C1 segment of cervical spinal cord (tissue), 14 donors: ENCODE measurements around the gene SAMD5.
A peak's percentile ranks its signal among the peaks of the same experiment; 100 is the strongest.

Source experiments
- DNase-seq, 14 donors: peaks; one replicate each; lab custom pipeline; 2025; lab: John Stamatoyannopoulos, UW

Gene SAMD5

DNA sequence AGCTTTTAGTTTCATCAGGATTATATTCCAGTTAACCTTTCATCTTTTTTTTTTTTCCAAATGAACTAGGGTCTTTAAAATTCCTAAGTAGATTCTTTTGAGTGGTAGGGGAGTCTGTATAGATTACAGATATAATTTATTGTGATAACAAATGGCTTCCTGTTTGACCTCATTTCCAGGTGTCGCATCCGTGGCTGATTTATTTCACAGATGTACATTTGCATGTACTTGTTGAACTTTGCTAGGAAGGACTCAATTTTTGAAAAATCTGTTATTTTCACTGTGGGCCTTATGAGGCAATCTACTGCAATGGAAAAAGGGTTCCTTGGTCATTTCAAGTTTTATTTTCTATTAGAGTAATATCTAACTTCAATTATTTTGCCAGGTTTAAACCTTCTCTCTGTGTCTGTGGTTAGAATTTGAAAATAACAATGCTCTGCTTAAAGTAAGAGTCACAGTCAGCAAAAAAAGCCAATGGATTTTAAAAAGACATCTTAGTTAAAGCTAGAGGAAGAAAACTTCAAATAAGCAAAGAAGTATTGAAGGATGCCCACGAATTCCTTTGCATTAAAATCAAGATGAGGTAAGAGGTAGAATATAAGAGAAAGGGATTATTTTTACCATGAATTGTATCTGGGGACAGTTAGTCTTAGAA, 57.9 kb downstream of the SAMD5 start:
- no peak for DNase-seq

DNA sequence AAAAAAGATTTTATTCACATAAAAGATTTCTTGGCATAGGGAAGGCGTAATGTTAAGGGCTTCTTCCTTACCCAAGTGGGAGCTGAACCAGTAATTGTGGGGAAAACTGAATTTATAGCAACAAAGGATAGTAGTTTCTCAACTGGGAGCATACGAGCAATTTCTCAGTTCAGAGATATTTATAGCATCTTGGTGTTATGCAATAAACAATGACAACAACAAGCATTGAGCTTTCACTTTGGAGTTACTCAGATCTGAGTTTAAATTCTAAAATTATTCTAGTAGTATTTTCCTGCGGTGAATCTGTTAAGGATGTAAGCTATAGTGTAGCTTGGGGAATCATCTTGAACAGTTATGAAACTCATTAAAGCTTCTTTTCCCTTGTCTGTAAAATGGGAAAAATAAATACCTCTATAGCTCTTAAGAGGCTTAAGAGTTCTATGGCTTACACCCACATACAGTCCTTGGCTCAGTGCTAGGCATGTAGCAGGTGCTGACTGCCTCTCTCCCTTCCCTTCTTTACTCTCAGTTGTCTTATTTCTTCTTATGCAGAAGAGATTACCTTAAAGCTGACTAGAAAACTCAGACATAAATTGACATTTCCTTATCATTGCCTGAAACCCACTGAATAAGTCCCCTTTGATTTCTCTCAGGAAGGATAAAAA, 58.8 kb downstream of the SAMD5 start:
- DNase-seq = no peak

DNA sequence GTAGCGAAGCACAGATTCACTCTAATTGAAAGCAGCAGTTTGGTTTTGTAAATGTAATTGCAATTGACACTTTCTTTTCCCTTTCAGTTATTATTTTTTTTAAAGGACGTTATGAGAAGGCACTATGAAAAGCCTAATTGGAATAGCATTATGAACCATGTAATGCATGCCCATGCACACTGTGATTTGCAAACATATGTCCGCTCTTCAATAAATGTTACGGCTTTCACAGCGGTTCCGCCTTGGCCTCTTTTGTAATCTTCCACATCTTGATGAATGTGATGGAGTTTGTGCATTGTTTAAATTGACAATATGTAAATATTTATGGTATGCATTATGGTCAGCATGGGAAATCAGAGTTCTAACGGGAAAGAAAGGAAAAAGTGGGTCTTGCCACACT, 61.3 kb downstream of the SAMD5 start:
- no peak for DNase-seq

DNA sequence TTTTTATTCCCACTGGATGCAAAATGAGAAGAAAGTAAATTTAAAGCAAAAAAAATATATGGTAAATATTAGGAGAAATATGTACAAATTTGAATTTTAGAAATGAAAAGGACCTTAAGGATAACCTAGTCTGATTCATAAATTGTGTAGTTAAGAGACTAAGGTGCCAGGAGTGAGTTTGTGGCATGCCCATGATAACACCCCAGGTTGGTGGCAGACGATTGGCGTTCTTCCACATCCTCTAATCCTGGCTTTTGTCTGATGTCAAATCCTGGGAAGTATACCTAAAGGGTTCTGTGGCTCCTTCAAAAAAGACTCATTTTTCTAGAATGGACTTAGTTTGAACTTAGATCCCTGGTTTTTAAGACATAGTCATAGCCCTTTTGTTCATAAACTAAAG, 62.2 kb downstream of the SAMD5 start:
- DNase-seq = no peak

DNA sequence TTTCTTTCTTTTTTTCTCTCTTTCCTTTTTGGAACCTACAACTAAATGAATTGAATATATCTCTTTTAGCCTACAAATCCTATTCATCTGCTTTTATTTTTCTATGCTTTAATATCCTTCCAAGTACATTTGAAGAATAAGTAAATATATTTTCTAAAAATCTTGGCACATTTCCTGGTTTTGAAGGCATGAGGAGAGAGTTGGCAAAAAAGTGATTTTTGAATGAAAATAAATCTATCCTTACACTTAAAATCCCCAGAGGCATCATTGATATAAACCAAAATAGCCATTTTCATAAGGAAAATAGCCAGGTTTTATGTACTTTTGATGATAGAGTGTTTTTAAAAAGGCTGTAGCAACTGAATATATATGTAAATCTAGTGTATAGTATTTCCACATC, 69.0 kb downstream of the SAMD5 start:
- DNase-seq = no peak

DNA sequence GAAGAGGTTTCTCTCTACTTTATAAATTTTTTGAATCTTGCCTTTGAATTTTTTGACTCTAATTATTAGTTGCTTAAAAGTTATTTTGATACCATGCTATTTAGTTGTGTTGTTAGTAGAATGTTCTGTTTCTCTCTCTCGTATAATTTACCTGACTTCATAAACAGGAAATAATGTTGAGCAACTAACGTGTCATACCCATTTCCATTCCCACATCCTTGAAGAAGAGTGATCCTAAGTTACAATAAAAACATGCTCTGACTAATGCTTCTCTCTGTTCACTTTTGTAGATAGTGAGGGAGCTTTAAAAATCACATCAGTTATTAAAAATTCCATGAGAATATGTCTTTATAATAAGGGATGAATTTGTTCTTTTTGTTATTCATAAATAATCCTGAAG, 69.7 kb downstream of the SAMD5 start:
- DNase-seq = no peak

DNA sequence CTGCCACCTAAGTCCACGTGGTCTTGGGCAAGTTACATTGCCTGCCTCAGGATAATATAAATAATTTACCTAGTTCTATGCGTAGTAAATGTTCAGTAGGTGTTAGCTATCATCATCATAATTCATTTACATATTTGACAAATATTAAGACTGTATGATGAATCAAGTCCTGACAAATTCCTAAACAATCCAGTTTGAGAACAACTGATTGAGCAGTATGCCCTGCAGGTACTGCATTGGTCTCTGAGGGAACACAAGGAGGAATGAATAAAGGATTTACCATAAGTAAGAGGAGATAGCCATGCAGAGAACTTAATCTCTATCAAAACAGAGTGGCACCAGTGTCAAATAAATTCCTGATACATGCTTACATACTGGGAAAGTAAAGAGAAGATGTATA, 70.4 kb downstream of the SAMD5 start:
- DNase-seq = no peak

DNA sequence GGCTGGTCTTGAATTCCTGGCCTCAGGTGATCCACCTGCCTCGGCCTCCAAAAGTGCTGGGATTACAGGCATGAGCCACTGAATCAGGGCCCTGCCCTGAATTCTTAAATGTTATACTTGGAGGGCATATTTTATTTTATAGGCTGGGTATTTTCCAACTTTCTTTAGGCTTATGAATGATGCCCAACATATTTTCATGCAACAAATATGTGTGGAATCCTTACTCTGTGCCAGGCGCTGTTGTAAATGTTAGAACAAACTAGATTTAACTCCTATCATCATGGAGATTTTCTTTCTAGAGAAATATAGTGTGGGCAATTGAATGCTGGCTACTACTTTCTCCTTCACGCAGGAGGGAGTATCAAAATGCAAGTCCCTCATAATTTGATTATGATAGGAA, 71.2 kb downstream of the SAMD5 start:
- DNase-seq = no peak

DNA sequence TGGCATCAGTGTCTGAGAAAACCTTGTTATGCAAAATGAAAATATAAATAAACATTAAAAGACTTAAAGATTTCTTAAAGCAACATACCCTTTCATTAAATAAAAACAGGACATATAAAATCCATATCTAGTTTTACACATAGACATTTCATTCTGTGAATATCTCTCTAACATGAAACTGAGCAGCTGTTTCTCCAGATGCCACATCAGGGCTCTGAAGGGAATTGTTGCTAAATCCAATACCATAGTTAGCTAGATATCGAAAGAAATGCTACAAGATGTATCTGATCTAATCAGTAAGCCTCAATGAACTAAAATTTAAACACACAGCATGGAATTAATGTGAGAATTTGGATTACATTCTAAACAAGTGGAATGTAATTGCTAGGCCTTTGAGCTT, 74.5 kb downstream of the SAMD5 start:
- no peak for DNase-seq

DNA sequence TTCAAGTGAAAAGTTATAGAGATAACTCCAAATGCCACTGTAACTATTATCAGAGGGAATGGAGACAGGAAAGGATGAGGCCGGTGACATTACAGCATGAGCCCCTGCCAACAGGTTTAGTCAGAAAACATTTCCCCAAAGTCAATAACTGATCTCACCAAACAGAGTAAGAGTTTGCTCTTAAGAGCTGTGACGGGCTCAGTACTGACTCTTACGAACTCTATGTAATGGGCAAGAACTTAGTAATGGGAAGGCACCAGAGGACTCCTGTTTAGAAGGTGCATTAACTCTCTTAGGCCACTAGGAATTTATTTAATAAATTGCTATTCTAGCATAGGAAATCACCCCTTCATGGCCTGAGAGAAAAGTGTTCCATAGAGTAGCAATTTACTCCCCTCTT, 76.8 kb downstream of the SAMD5 start:
- no peak for DNase-seq

DNA sequence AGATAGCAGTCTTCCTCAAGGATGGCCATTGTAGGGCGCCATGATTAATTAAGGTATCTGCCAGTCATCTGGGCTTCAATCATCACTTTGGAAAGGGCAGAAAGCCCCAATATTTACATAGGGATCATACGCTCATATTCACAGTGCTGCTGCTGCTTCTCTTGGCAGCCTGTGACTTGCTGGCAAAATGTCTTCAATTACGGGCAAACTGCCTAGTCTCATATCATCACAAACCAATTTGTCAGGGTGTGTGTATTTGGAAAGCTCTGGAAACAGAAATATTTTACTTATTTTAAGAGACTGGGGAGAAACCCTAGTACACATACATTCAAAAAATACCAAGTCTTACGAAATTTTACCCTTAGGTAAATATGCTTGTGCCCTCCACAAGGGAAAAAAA, 77.6 kb downstream of the SAMD5 start:
- DNase-seq = no peak

DNA sequence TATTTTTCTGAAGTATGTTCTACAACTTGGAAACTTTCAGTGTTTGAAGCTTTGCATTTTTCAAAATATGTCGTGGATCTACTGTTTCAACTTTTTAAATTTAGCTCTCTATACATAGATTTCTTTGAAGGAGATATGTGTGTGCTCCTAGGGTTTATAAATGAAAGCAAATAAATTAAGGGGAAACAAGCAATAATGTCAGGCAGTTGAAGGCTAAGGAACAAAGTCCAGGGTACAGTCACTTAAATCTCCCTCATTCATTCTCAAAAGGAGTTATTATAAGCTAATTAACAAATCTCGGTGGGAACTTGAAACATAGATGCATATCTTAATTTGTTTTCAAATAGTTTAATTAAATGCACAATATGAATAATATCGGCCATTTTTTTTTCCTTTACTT, 79.4 kb downstream of the SAMD5 start:
- no peak for DNase-seq

DNA sequence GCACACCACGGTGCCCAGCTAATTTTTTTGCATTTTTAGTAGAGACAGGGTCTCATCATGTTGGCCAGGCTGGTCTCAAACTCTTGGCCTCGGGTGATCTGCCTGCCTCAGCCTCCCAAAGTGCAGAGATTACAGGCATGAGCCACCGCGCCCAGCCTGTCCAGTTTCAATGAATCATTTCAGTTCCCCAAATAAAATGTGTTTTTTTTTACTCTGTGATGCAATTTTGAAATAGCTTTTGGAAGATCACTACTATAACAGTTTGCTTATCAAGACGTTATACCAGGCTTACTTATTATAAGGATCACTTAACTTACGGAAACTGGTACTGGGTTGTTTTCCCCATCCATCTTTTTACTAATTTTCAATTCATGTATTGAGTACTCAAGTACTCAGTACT, 80.0 kb downstream of the SAMD5 start:
- DNase-seq = no peak

DNA sequence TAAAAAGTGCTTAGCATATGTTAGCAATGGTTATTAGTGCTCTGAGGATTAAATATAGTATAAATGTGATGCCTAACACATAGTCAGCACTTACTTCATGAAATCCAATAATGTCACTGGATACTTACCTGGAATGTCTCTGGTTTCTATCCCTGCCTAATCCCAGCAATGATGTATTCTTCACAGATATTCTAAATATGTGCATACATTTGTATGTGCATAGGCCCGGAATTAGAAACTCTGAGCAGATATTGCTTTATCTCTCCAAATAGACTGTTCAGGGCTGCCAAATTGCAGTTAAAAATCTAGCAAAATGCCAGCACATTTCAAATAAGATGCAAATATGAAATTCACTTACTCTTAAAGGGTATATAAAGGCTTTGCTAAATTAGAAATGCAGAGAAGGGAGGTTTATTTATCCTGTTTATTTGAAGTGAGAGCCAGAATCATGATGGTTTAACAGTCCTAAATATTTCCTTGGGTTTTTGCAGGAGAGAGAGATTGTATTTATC, 81.3 kb downstream of the SAMD5 start:
- no peak for DNase-seq

DNA sequence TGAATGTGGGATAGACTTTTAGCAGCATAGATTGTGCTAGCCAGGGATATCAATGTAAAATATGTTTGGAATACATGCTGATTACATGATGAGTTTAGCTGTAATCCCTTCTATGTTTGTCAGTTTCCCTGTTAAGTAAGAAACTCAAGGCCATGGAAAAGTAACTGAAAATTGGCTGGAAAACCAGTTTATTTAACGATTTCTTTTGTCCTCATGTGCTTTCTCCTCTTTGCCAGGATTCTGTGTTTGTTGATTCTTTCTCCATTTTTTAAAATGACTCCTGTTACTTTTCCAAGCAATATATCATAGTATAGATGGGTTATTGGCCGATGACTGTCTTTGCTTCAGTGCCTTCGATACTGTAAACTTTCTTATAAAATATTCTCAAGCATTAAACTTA, 87.5 kb downstream of the SAMD5 start:
- DNase-seq = no peak

DNA sequence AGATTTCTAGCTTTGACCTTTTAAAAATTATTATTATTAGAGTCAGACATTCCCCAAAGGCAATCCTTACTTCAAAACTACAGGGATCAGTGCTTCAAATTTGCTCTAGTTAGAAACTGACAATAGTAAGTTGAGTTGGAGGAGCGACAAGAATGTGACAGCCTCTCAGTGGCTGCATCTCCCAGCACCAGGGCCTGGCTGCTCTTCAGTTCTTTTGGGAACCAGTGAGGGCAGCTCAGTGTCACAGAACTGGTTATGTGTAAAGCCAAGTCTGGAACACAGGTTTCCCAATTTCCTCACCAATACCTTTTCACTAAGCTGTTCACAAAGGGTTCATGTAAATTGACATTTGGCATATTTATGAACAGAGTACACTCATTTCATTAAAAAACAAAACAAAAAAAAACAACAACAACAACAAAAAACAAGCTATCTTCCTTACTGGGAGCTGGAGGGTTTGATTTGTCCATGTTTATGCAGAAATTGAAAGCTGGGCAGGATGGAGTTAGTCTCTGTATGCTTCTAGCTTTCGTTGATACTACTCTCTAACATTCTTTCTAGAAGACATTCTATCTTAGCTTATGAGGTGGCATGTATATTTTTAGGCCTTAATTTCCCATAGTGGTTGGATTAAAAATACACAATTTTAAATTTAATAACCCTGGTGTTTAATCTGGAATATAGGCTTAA, 95.0 kb downstream of the SAMD5 start:
- peak in 1 of 14 donors; percentile 3 for DNase-seq

DNA sequence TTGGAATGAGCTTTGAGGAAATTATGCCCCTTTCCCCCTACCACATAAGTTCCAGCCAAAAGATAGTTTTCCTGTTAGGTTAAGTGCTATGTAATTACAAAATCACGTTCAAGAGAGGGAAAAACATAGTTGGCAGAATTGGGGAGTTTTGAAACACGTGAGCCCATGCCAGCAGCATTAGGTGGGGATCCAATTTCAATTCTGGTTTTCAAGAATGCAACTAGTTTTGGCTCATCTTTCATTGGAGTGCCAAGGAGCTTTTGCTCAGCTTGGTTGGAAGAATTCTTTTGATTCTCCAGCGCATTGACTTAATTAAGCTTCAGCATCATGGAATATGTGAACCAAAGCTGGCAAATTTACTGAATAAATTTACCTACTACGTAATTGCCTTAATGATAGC, 95.9 kb downstream of the SAMD5 start:
- DNase-seq = no peak

DNA sequence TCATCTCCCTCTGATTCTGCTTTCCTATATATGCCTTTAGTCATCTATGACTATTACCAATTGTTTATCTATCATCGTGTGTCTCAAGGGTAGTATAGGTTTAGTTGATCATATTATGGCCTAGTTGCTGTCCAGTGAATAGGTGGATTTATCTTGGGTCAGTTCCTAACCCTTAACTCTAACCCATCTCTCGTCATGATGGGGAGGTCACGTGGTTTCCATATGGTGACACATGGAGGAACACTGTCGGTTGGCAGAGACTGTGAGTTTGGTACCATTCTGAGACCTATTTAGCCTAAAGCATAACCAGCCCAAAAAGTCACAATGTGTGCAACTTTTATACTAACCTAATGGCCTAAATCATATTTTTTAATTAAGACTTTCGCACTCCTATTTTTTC, 103.5 kb downstream of the SAMD5 start:
- no peak for DNase-seq

DNA sequence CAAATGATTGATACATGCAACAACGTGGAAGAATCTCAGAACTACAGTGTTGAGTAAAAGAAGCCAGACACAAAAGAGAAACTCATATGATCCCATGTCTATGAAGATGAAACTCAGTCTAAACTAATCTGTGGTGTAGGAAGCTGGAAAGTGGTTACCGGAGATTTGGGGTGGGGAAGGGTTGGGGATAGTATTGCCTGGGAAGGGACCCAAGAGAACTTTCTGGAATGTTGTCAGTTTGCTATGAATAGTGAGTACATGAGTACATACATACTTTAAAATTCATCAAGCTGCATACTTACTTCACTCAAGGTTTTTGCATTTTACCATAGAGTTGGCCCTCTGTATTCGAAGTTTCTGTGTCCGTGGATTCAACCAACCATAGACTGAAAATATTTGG, 106.0 kb downstream of the SAMD5 start:
- no peak for DNase-seq

DNA sequence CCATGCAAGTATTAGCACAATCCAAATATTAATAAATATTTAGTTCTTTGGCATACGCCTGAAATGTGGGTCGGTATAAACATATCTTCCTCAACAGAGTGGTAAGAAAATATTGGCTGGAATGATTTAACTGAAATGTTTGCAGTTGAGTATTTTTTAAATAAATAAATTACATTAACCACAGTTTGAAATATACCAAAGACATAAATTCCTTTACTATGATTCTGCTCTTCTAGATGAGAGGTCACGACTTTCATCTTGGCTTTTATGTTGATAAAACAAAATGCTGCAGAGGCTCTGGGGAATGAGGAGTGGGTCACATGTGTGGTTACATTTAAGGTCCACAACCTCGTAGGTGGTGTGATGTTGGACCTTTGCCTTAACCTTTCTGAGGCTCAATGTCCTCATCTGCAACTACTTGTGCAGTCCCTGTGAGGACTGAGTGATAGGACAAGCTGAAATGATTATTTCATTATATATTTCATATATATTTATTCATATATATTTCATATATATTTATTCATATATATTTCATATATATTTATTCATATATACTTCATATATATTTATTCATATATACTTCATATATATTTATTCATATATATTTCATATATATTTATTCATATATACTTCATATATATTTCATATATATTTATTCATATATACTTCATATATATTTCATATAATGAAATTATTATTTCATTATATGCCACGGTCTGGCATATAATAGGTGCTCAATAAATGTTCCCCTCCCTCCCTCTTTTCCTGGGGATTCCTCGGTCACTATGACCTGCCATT, 107.4 kb downstream of the SAMD5 start:
- DNase-seq = no peak

DNA sequence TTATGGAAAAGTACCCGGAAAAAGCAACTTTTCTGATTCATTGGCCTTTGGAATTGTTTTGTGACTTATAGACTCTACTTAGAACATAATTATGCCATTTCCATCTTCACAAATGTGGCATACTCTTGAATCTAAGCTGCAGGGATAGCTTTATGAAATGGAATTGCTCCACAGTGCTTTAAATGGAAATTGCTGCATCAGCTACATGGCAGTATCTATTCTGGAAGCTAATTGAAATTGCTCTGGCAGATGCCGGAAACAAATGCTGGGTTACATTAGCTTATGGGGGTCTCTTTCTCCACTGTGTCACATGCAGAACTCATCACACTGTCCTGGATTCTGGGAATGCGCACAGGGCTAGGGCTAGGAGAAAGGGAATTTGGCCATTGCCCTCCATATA, 108.9 kb downstream of the SAMD5 start:
- no peak for DNase-seq

DNA sequence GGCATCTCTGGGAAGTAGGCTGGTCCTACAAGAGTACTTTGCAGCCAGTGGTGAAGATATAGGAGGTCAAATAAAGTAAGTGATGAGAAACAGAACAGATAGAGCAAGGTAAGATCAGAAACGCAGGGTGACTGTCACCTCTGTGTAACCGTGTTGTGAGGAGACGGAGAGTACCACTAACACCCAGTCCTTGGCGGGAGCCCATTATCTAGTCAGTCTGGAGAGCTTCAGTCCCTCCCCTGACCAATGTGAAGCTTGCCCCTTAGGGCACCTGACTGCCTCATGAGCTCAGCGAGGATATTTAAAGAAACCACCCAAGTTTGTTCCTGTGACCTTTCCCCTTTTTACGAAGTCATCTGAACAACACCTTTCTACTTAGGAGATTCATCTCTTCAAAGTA, 110.0 kb downstream of the SAMD5 start:
- no peak for DNase-seq
